GM12801 (cell line): ENCODE measurements around the gene CD2BP2.

Source experiments
- TF ChIP-seq, protein P1 (sequence below): IDR thresholded peaks from one replicate; pipeline ENCODE4 v1.5.1; 2011; ENCODE audit warnings: control low read depth; ENCODE audit not compliant: insufficient read length; ENCODE audit errors: extremely low read depth

CD2BP2 gene

DNA sequence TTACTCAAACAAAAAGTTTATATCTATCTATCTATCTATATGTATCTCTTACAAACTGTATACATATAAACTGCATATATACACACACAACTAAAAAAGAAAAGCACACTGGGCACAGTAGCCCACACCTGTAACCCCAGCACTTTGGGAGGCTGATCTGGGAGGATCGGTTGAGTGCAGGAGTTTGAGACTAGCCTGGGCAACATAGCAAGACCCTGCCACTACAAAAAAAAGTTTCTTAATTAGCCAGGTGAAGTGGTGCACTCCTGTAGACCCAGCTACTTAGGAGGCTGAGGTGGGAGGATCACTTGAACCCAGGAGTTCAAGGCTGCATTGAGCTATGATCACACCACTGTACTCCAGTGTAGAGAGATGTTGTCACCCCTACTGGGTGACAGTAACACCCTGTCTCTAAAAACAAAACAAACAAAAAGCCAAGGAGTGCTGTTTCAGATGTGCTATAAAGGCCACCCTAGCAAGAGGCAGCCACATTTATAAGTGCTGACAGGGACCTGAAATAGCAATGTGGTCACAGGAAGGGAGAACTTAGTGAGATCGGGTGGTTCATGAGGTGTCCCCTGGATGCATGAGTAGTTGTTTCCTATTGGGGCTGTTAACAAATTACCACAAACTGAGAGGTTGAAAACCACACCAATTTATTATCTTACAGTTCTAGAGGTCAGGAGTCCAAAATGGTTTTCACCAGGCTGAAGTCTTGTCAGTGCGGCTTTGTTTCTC is 4.8 kb downstream of the CD2BP2 start:
- TF ChIP-seq, protein P1, sequence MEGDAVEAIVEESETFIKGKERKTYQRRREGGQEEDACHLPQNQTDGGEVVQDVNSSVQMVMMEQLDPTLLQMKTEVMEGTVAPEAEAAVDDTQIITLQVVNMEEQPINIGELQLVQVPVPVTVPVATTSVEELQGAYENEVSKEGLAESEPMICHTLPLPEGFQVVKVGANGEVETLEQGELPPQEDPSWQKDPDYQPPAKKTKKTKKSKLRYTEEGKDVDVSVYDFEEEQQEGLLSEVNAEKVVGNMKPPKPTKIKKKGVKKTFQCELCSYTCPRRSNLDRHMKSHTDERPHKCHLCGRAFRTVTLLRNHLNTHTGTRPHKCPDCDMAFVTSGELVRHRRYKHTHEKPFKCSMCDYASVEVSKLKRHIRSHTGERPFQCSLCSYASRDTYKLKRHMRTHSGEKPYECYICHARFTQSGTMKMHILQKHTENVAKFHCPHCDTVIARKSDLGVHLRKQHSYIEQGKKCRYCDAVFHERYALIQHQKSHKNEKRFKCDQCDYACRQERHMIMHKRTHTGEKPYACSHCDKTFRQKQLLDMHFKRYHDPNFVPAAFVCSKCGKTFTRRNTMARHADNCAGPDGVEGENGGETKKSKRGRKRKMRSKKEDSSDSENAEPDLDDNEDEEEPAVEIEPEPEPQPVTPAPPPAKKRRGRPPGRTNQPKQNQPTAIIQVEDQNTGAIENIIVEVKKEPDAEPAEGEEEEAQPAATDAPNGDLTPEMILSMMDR, result no peak

DNA sequence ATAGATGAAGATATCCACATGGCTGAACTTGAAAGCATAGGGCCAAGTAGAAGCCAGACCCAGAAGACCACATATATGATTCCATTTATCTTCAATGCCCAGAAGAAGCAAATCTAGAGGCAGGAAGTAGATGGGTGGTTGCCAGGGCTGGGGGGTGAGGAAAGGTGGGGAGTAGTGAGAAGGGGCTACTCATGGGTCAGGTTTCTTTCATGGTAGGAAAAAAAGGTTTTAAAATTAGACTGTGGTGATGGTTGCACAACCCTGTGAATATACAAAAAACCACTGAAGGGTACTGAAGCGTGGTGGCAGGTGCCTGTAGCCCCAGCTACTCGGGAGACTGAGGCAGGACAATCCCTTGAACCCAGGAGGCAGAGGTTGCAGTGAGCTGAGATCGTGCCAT is 5.4 kb downstream of the CD2BP2 start:
- TF ChIP-seq, protein P1, result no peak

DNA sequence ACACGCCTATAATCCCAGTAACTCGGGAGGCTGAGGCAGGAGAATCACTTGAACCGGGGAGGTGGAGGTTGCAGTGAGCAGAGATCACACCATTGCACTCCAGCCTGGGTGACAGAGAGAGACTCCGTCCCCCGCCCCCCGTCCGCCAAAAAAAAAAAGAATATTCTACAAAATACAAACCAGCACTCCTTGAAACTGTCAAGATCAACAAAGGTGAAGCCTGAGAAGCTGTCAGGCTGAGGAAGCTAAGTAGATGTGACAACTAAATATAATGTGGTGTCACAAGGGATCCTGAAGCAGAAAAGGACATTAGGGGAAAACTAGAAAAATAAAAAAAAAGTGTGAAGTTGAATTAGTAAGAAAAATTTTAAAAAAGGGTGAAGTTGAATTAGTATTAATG is 6.2 kb downstream of the CD2BP2 start:
- TF ChIP-seq, protein P1, result no peak

DNA sequence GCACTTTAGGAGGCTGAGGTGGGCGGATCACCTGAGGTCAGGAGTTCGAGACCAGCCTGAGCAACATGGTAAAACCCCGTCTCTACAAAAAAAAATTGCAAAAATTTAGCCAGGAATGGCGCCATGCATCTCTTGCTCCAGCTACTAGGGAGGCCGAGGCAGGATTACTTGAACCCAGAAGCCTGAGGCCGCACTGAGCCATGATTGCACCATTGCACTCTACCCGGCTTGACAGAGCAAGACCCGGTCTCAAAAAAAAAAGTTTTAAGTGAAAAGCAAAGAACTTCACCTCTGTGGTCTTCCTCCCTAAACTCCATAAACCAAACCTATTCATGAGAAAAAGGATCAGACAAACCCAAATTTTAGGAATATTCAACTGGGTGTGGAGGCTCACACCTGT is 7.0 kb downstream of the CD2BP2 start:
- TF ChIP-seq, protein P1, result no peak

DNA sequence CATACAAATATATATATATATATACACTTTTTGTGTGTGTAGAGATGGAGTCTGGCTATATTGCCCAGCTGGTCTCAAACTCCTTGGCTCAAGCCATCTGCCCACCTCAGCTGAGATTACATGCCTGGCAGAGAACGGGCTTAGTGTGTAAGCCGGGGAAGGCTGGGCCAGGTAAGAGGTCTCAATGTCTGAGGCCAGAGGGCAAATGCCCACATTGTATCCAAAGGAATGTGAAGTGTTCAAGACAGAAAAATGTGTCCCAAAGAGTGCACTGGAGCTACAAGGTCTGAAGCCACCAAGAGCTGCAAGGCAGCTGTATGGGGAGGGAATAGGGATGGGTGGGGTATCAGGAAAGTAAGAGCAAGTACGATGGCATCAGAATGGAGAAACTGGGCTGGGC is 8.8 kb downstream of the CD2BP2 start:
- TF ChIP-seq, protein P1, result no peak

DNA sequence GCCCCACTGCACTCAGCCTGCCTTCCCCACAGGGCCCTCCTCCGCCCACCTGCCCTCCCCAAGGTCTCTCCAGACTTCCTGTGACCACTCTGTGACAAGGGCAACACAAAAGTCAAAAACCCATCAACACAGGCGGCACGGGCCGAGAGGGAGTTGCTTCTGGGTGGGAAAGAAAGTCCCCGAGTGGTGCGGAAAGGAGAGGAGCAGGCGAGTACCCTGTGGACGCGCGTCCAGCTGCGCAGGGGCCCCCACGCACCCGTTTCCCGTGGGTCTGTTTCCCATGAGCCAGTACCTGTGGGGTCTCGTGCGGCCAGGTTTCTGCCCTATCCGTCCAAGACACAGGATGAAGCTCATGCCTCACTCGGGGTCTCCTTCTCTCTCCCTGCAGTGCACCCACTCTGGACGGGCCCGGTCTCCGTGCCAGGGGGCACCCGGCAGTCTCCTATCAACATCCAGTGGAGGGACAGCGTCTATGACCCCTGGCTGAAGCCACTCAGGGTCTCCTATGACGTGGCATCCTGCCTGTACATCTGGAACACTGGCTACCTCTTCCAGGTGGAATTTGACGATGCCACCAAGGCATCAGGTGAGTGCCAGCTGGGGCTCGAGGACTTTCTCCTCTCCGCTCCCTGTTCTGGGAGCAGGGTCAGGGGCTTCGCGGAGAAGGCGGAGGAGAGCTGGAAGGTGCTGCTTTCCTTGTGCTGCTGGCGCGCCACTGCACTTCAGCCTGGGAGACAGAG is 12.2 kb downstream of the CD2BP2 start:
- TF ChIP-seq, protein P1, result no peak

DNA sequence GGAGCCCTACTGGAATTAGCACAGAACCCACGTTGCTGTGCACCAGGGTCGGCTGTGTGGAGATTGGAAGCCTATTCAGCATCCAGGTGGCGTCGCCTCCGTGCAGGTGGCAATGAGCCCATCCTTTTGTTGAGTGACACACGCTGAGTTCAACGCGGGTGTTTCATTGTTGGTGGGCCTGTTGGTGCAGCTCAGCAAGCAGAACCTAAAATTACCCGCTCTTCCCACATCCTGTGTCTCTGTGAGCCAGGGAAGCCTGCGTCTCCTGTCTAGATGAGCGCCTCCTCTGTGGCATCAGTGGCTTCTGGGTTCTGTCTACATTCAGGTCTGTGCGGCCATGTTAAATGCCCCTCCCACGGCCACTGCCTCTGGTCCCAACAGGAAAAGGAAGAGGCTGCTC is 14.5 kb downstream of the CD2BP2 start:
- TF ChIP-seq, protein P1, result no peak
